ENCODE data around the gene OXER1. TPM values are rescaled to one million over a fixed set of nuclear protein-coding genes. Genes with fewer than 3 reads are reported as not detected.
A peak's percentile ranks its signal among the peaks of the same experiment; 100 is the strongest.

Gene OXER1
- total and polyA plus RNA-seq, 2 of the 13 experiments (the other 11 are each of a cell fraction or from before 2014, with no cell fraction given) = 8.0 to 9.0 TPM

- TF ChIP-seq AFF4 (CRISPR knock-in tag; IDR thresholded peaks at IDR 0.05) = no peak
- no peak for TF ChIP-seq ZBTB3 (CRISPR knock-in tag; IDR thresholded peaks at IDR 0.05; ENCODE audit: borderline replicate concordance, low read depth)
- TF ChIP-seq EP300 (IDR thresholded peaks at IDR 0.05; ENCODE audit: low read depth in 2 of 2, low read length in 2 of 2) = no peak
- TF ChIP-seq EP300 (CRISPR knock-in tag; IDR thresholded peaks at IDR 0.05; ENCODE audit: borderline replicate concordance) = no peak; the same call in 1 of the 2 replicates
- no peak for TF ChIP-seq MED8 (CRISPR knock-in tag; IDR thresholded peaks at IDR 0.05; ENCODE audit: insufficient replicate concordance)
- no peak for TF ChIP-seq KDM3A (CRISPR knock-in tag; IDR thresholded peaks at IDR 0.05; ENCODE audit: low read depth)
- TF ChIP-seq NFE2 (CRISPR knock-in tag; IDR thresholded peaks at IDR 0.05) = no peak
- TF ChIP-seq GTF3A (CRISPR knock-in tag; conservative IDR thresholded peaks at IDR 0.05) = no peak
- no peak for TF ChIP-seq ZNF75D (CRISPR knock-in tag; IDR thresholded peaks at IDR 0.05; ENCODE audit: borderline replicate concordance)
- TF ChIP-seq ZC3H13 (CRISPR knock-in tag; IDR thresholded peaks at IDR 0.05) = peak; percentile 41; the same call in 1 of the 2 replicates
- no peak for TF ChIP-seq TGIF2 (CRISPR knock-in tag; IDR thresholded peaks at IDR 0.05)
- no peak; the same call in 1 of the 2 replicates for TF ChIP-seq FOXP4 (CRISPR knock-in tag; IDR thresholded peaks at IDR 0.05)
- 0 out of 2 replicates have a peak, but pooled peaks have one; percentile 32 for TF ChIP-seq ZZZ3 (CRISPR knock-in tag; IDR thresholded peaks at IDR 0.05; ENCODE audit: borderline replicate concordance)
- no peak for TF ChIP-seq REXO4 (CRISPR knock-in tag; IDR thresholded peaks at IDR 0.05; ENCODE audit: borderline replicate concordance)
- TF ChIP-seq CSRNP1 (CRISPR knock-in tag; IDR thresholded peaks at IDR 0.05) = peak; percentile 30; the same call in 1 of the 2 replicates
- TF ChIP-seq PHF5A (CRISPR knock-in tag; IDR thresholded peaks at IDR 0.05; ENCODE audit: low read depth, unreplicated experiment) = peak; percentile 64
- TF ChIP-seq KLF13 (CRISPR knock-in tag; IDR thresholded peaks at IDR 0.05) = no peak
- no peak for TF ChIP-seq ZBTB37 (CRISPR knock-in tag; IDR thresholded peaks at IDR 0.05)
- no peak for TF ChIP-seq SP2 (CRISPR knock-in tag; IDR thresholded peaks at IDR 0.05)
- no peak for TF ChIP-seq ZNF263 (CRISPR knock-in tag; IDR thresholded peaks at IDR 0.05)
- no peak for TF ChIP-seq KLF6 (CRISPR knock-in tag; IDR thresholded peaks at IDR 0.05)
Measured at GRCh38 chr2:42794271-42795046, 30.5 kb upstream of the OXER1 start (continued).
